Measurements from ENCODE around the gene SH2D4B. TPM values are rescaled to one million over a fixed set of nuclear protein-coding genes. Genes with fewer than 3 reads are reported as not detected.

SH2D4B gene
- total and polyA plus RNA-seq, 7 donors = 0.06 to 0.33 TPM; not detected in 5

- Histone ChIP-seq H3K4me1 (no peaks in the 10 kb centered on the region), H3K36me3 (no peaks in the 10 kb centered on the region), H3K9me3 (no peaks in the 10 kb centered on the region), H3K27me3 (peaks cover 0 to 3% (median 0%) of the 10 kb centered on the region in 3 donors), H3K27ac (no peak overlapping the region), H3K4me3 (no peak overlapping the region)
- no peak for TF ChIP-seq POLR2A (IDR thresholded peaks at IDR 0.05)
- TF ChIP-seq POLR2AphosphoS5 (IDR thresholded peaks at IDR 0.05) = no peak
- intact Hi-C loops (cut with DNase I) = no loop called here
- DNase-seq = no peak
These were observed 153.7 kb downstream of the SH2D4B start for GRCh38 chr10:80691441-80691840.

DNA sequence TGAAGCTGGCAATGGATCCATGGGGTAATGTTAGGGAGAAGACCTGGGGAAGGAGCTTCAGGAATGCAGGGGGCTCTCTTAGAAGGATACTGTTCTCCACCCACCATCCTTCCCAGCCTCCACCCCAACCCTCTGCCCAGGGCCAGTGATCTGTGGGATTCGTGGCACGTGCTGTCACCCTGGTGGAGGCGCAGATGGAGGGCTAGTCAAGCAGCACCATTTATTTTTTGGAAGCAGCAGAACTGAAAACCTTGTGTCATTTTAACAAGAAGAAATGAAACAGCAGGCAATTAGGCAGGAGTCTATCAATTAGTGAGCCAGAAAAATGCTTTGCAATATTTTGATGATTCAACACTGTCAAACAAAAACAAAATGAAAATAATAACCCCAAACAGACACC is 155.9 kb downstream of the SH2D4B start:
- no peak for DNase-seq
- intact Hi-C loops (cut with DNase I) = no loop called here
- Histone ChIP-seq H3K36me3 (no peaks in the 10 kb centered on the region), H3K9me3 (no peaks in the 10 kb centered on the region), H3K27me3 (peaks cover 0 to 3% (median 0%) of the 10 kb centered on the region in 3 donors), H3K4me3 (no peak overlapping the region), H3K4me1 (no peaks in the 10 kb centered on the region), H3K27ac (no peak overlapping the region)
- TF ChIP-seq POLR2AphosphoS5 (IDR thresholded peaks at IDR 0.05) (no peak), EP300 (IDR thresholded peaks at IDR 0.05) (no peak), CTCF (IDR thresholded peaks at IDR 0.05) (no peak), POLR2A (IDR thresholded peaks at IDR 0.05) (no peak)
- 83 to 94% methylated on average over 3 of the region's 3 CpGs for WGBS, 2 donors

GRCh38 chr10:80694930-80695329 is 157.2 kb downstream of the SH2D4B start:
- TF ChIP-seq EP300 (IDR thresholded peaks at IDR 0.05) (no peak), POLR2A (IDR thresholded peaks at IDR 0.05) (no peak), POLR2AphosphoS5 (IDR thresholded peaks at IDR 0.05) (no peak), CTCF (IDR thresholded peaks at IDR 0.05) (no peak)
- Histone ChIP-seq H3K27me3 (peaks cover 0 to under 1% (median 0%) of the 10 kb centered on the region in 3 donors), H3K36me3 (no peaks in the 10 kb centered on the region), H3K9me3 (no peaks in the 10 kb centered on the region), H3K4me1 (no peaks in the 10 kb centered on the region), H3K4me3 (no peak overlapping the region), H3K27ac (no peak overlapping the region)
- 85 to 88% methylated on average over 5 of the region's 5 CpGs for WGBS, 2 donors
- DNase-seq = no peak
- intact Hi-C loops (cut with DNase I) = no loop called here

Other genes with a start within 250 kb of the SH2D4B start
- not detected for gene MAT1A, start 248.2 kb upstream of the SH2D4B start, total RNA-seq
- under 1 TPM in 2 of 3 donors, not detected in 1; 0.23 to 0.31 TPM for gene MAT1A, start 248.2 kb upstream of the SH2D4B start, polyA plus RNA-seq
- gene DYDC1, start 181.1 kb upstream of the SH2D4B start, total RNA-seq = not detected
- gene DYDC1, start 181.1 kb upstream of the SH2D4B start, polyA plus RNA-seq = not detected
- gene DYDC2, start 181.1 kb upstream of the SH2D4B start, total RNA-seq = not detected
- gene DYDC2, start 181.1 kb upstream of the SH2D4B start, polyA plus RNA-seq = under 1 TPM in 1 of 3 donors, not detected in 2; 0.41 TPM
- 10 to 100 TPM; 43.7 to 57.4 (median 50.9) TPM for gene PRXL2A, start 129.4 kb upstream of the SH2D4B start, total RNA-seq
- 10 to 100 TPM; 33.3 to 63.5 (median 37.8) TPM for gene PRXL2A, start 129.4 kb upstream of the SH2D4B start, polyA plus RNA-seq
- gene TSPAN14, start 83.6 kb upstream of the SH2D4B start, total RNA-seq = 10 to 100 TPM; 22.0 to 29.9 (median 23.9) TPM
- gene TSPAN14, start 83.6 kb upstream of the SH2D4B start, polyA plus RNA-seq = 10 to 100 TPM; 12.0 to 67.3 (median 14.1) TPM

All from sigmoid colon (tissue), 7 donors.